Measurements from ENCODE around the gene EMC9. TPM values are rescaled to one million over a fixed set of nuclear protein-coding genes. Genes with fewer than 3 reads are reported as not detected.

EMC9 gene
- total RNA-seq, 4 donors from 2014 or later, result 6.3 to 15.3 (median 10.0) TPM

DNA sequence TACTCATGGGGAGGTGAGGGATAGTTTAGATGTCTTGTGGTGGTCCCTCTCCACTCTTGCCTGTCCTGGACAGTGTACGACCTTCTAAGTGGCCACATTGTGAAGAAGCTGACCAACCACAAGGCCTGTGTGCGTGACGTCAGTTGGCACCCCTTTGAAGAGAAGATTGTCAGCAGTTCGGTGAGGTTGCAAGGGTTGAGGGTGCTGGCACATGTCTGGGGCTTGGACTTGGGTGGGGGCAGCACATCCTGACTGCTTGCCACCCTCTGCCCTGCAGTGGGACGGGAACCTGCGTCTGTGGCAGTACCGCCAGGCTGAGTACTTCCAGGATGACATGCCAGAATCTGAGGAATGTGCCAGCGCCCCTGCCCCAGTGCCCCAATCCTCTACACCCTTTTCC is 18.5 kb downstream of the EMC9 start:
- no peak for ATAC-seq (ENCODE audit: low FRiP score)
- DNase-seq (ENCODE audit: low spot score), result no peak
- TF ChIP-seq, protein P1, sequence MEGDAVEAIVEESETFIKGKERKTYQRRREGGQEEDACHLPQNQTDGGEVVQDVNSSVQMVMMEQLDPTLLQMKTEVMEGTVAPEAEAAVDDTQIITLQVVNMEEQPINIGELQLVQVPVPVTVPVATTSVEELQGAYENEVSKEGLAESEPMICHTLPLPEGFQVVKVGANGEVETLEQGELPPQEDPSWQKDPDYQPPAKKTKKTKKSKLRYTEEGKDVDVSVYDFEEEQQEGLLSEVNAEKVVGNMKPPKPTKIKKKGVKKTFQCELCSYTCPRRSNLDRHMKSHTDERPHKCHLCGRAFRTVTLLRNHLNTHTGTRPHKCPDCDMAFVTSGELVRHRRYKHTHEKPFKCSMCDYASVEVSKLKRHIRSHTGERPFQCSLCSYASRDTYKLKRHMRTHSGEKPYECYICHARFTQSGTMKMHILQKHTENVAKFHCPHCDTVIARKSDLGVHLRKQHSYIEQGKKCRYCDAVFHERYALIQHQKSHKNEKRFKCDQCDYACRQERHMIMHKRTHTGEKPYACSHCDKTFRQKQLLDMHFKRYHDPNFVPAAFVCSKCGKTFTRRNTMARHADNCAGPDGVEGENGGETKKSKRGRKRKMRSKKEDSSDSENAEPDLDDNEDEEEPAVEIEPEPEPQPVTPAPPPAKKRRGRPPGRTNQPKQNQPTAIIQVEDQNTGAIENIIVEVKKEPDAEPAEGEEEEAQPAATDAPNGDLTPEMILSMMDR (IDR thresholded peaks at IDR 0.05), result no peak

DNA sequence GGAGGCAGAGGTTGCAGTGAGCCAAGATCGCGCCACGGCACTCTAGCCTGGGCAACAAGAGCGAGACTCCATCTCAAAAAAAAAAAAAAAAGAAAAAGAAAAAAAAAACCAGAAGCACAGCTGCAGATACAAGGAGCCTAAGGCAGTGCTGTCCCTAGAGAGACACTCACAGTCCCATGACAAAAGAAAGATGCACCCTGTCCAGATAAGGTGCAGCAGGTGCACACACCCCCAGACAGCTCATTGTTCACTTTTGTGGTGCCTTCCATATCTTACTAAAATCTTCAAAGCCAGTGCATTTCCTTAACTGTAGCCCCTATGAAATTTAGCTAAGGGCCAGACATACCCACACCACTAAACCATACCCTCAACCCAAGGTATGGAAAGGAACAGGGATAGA is 19.0 kb downstream of the EMC9 start:
- TF ChIP-seq, protein P1 (IDR thresholded peaks at IDR 0.05), result no peak
- DNase-seq (ENCODE audit: low spot score), result no peak
- no peak for ATAC-seq (ENCODE audit: low FRiP score)

DNA sequence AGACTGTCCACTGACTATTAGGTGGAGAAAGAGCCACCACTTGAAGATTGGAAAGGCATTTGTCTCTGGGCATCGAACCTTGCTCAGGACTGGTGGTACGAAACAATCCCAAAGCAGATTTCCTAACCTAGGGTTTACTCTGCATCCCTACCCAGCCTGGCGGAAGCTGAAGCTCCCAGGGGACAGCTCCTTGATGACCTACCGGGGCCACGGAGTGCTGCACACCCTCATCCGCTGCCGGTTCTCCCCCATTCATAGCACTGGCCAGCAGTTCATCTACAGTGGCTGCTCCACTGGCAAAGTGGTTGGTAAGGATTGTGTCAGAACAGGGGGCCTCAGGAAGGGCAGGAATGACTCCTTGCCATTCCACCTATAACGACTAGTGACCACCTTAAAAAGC is 20.2 kb downstream of the EMC9 start:
- ATAC-seq (ENCODE audit: low FRiP score) (no peak), DNase-seq (ENCODE audit: low spot score) (no peak)
- TF ChIP-seq, protein P1 (IDR thresholded peaks at IDR 0.05), result no peak

DNA sequence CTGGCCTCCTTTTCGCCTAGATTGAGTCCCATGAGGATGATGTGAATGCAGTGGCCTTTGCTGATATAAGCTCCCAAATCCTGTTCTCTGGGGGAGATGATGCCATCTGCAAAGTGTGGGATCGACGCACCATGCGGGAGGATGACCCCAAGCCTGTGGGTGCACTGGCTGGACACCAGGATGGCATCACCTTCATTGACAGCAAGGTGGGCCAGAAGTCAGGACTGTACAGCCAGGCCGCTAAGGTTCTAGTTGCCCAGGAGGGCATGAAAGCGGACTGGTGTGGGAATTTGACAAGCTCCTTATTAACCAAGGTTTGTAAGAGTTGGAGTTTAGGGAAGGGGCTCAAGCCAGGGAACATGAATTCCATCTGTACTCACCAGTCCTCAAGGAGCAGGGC is 21.7 kb downstream of the EMC9 start:
- TF ChIP-seq, protein P1 (IDR thresholded peaks at IDR 0.05), result no peak
- ATAC-seq (ENCODE audit: low FRiP score), result no peak
- no peak for DNase-seq (ENCODE audit: low spot score)

DNA sequence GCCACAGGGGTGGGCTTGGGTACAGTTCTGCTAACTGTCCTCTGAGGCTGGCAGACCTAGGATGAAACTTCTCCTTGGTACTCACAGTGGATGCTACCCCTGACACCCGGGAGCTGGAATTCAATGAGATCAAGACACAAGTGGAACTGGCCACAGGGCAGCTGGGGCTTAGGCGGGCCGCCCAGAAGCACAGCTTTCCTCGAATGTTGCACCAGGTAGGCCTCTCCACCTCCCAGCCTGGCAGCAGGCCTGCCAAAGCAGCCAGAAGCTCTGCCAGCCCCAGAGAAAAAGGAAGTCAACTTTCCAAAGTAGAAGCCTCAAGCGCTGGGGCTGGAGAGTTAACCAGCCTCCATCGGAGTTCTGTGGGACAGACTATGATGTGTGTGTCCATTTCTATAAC is 24.2 kb downstream of the EMC9 start:
- TF ChIP-seq, protein P1 (IDR thresholded peaks at IDR 0.05), result no peak
- ATAC-seq (ENCODE audit: low FRiP score), result no peak

DNA sequence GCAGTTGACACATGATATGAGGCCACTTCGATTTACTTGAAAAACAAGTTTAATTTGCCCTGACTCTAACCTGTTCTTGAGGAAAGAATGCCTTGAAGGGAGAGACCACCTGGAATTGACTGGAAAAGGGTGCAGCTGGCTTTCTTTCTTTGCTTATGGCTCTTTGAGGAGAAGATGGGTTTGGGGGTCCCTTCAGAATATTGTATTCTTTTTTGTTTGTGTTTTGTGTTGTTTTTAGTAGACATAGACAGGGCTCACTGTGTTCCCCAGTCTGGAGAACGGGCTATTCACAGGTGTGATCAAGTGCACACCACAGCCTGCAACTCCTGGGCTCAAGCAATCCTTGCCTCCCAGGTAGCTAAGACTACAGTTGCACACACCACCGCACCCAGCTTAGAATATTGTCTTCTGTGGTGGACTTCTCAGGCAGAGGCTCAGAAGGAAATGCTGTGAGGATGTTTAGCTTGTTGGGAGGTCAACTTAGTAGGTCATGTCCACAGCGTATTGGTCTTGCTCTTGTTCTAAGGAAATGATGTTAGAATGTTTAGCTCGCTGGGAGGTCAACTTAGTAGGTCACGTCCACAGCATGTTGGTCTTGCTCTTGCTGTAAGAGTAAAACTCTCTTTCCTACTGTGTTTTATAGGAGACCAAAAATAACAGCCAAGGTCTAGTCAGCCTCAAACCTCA is 25.1 kb downstream of the EMC9 start:
- DNase-seq (ENCODE audit: low spot score) (no peak), ATAC-seq (ENCODE audit: low FRiP score) (no peak)
- TF ChIP-seq, protein P1 (IDR thresholded peaks at IDR 0.05), result no peak

More for the DNA sequence above, 24.2 kb downstream of the EMC9 start:
- DNase-seq (ENCODE audit: low spot score), result no peak

DNA sequence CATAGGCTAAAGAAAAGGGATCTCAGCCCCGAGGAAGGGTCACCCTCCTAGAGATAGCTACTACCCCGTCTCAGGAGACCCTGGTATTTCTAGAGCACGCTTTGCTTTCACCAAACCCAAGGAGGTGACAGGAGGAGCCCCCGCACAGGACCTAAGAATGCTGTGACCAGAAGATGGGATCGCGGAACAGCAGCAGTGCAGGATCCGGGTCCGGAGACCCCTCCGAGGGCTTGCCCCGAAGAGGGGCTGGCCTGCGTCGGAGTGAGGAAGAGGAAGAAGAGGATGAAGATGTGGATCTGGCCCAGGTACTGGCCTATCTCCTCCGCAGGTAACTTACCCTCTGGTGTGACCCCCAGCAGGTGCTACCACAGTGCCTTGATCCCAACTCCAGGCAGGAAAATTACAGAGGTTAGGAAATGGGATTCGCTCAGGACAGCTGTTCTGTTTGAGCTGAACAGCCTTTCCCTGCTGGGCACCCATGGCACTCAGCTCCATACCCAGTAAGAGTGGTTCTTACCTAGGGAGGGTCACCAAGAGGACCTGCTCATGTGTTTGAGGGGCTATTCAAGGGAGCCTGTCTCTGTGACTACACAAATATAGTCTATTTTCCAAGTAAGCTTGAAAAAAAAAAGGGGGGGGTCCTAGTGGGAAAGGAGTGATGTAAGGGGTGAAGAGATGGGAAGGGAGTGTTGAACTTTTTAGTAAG is 25.8 kb downstream of the EMC9 start:
- no peak for DNase-seq (ENCODE audit: low spot score)
- TF ChIP-seq, protein P1 (IDR thresholded peaks at IDR 0.05), result no peak
- no peak for ATAC-seq (ENCODE audit: low FRiP score)
